KOPT-K1 (cell line): ENCODE data around the gene TEX51.

Source experiments
- H3K27ac ChIP-seq: fragments of 200-600 bp; sonication (generic); 2 replicates; pipeline ENCODE4 v1.5.1; 2016; ENCODE audit warnings: antibody characterized with exemption, mild to moderate bottlenecking, low read depth, low read length; ENCODE audit not compliant: poor library complexity, severe bottlenecking
- H3K36me3 ChIP-seq: fragments of 200-600 bp; sonication (generic); 2 replicates; pipeline ENCODE4 v1.5.1; 2017; ENCODE audit warnings: antibody characterized with exemption, mild to moderate bottlenecking, low read length, moderate library complexity; ENCODE audit not compliant: insufficient read depth
- H3K9me3 ChIP-seq: fragments of 200-600 bp; sonication (generic); 2 replicates; pipeline ENCODE4 v1.5.1; 2017; ENCODE audit warnings: antibody characterized with exemption, low read length, mild to moderate bottlenecking; ENCODE audit not compliant: insufficient read depth, poor library complexity, severe bottlenecking

Gene TEX51

DNA sequence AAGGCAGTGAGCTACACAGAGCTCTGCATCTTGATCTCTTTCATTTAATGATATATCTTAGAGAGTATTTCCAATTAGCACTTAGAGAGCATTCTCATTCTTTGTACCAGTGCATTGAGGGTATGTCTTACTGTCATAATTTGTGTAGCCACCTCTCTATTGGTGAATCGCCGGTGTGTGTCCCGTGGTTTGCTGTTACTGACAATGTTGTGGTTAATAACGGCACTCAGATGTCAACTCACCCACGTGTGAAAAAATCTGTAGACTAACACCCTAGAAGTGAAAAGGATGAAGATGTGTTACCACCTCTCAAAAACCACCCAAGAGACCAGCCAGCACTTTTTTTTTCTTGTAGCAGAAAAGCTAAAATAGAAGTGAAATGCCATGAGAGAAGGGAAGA lies 37.1 kb downstream of the TEX51 start:
- Histone ChIP-seq H3K27ac (no peak overlapping the region), H3K9me3 (no peaks in the 10 kb centered on the region), H3K36me3 (no peaks in the 10 kb centered on the region)

DNA sequence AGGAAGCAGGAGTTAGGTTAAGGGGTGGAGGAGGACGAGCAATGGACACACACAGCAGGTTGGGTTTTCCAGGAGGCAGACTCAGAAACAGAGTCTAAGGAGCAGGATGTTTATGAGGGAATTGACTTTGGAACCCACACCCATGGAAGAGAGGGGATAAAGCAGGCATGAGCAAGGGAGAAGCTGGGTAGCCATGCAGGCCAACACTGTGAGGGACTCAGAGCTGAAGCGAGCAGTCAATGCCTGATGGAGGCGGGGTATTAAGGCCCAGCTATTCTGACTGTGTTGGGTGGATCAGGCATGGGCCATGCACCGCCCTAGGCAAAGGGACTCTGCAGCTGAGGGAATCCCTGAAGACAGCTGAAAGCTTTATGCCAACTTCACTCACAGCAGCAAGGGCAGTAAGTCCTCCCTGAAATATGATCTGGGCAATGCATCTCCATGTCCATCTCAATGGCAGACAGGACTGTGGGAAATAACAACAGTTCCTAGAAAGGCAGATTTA lies 37.6 kb downstream of the TEX51 start:
- no peak overlapping the region for H3K27ac ChIP-seq

DNA sequence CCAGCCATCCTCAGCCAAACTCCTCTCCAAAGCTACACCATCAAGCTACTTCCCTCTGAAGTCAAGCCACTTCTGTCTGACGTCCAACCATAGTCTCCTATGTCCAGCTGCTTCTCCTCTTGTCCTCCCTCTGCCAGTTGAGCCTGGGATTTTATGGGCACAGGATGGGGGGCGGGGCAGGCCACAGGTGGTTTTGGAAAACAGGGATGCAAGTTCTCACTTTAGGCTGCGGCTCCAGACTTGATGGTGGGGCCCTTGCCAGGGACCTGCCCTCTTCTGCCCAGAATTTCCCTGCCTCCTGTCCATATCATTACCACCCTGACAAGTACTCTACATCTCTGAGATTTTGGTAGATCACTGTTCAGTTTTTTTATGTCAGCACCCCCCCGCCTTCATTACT lies 41.6 kb downstream of the TEX51 start:
- Histone ChIP-seq H3K36me3 (no peaks in the 10 kb centered on the region), H3K27ac (no peak overlapping the region), H3K9me3 (peaks cover 14% of the 10 kb centered on the region)

More for the DNA sequence above, 37.6 kb downstream of the TEX51 start:
- no peaks in the 10 kb centered on the region for H3K9me3 ChIP-seq
- no peaks in the 10 kb centered on the region for H3K36me3 ChIP-seq

GRCh38 chr2:126942427-126943203 lies 43.9 kb downstream of the TEX51 start:
- H3K27ac ChIP-seq: no peak overlapping the region
- H3K36me3 ChIP-seq: no peaks in the 10 kb centered on the region
- H3K9me3 ChIP-seq: peaks cover 14% of the 10 kb centered on the region

DNA sequence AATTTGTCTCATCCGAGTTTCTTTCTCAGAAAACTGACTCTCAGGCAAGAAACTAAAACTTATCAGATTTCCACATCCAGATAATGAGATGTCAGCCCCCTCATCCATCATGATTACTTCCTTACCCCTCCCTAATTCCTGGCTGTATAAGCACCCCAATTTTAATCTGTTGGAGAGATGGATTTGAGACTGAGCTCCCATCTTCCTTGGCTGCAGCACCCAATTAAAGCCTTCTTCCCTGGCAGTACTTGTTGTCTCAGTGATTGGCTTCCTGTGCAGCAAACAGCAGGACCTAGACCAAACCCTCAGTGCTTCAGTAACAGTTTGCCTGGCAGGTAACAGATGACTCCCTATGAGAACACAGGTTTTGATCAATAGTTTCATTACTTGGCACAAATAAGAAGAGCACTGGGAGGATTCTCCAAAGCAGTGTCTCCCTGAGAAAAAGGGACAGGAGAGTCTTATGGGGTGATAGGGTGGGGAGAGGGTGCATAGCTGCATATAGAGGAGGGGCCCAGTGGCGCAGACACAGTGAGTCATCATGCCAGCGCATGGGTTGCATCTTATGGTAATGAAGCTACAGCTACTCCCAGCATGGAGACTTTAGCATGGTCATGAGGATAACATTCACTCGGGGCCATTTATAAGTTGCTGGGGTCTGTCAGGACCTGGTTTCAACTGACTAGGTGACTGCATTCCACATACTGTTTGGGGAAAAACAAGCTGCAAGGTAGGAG lies 45.1 kb downstream of the TEX51 start:
- peaks cover 14% of the 10 kb centered on the region for H3K9me3 ChIP-seq

GRCh38 chr2:126945118-126945517 lies 46.4 kb downstream of the TEX51 start:
- Histone ChIP-seq H3K9me3 (peaks cover 14% of the 10 kb centered on the region), H3K27ac (no peak overlapping the region), H3K36me3 (no peaks in the 10 kb centered on the region)

More for the DNA sequence above, 45.1 kb downstream of the TEX51 start:
- H3K27ac ChIP-seq: no peak overlapping the region
- H3K36me3 ChIP-seq: no peaks in the 10 kb centered on the region

DNA sequence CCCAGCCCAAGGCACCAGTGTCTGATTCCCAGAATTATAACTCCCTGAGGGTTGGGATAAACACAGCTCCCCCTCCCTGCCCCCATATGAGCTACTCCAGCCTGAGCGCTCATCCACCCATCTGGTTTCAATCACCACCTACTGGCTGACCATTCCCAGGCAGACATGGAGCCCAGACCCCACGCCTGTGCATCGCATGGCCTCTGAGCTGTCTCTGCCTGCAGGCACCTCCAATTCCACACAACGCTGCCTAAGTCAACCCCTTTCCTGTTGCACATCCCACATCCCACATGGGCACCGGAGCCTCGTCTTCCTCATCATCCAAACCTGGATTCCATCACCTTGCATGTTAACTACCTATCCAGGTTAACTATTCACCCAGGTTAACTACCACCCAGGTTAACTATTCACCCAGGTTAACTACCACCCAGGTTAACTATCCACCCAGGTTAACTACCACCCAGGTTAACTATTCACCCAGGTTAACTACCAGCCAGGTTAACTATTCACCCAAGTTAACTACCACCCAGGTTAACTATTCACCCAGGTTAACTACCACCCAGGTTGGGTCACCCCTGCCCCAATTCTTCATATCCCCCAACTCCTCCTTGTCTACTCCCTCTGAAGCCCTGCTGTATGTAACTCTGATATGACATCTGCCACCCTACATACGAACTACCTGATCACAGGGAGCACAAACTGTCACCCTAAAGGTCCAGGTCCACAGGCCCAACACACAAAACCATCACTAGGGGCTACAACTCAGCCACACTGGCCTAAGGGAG lies 47.8 kb downstream of the TEX51 start:
- Histone ChIP-seq H3K9me3 (peaks cover 14% of the 10 kb centered on the region), H3K27ac (no peak overlapping the region), H3K36me3 (no peaks in the 10 kb centered on the region)

GRCh38 chr2:126947103-126947429 lies 48.4 kb downstream of the TEX51 start:
- H3K36me3 ChIP-seq: no peaks in the 10 kb centered on the region
- H3K27ac ChIP-seq: no peak overlapping the region
- peaks cover 14% of the 10 kb centered on the region for H3K9me3 ChIP-seq

GRCh38 chr2:126949775-126950174 lies 51.1 kb downstream of the TEX51 start:
- H3K27ac ChIP-seq: no peak overlapping the region
- no peaks in the 10 kb centered on the region for H3K36me3 ChIP-seq
- peaks cover 3% of the 10 kb centered on the region for H3K9me3 ChIP-seq

DNA sequence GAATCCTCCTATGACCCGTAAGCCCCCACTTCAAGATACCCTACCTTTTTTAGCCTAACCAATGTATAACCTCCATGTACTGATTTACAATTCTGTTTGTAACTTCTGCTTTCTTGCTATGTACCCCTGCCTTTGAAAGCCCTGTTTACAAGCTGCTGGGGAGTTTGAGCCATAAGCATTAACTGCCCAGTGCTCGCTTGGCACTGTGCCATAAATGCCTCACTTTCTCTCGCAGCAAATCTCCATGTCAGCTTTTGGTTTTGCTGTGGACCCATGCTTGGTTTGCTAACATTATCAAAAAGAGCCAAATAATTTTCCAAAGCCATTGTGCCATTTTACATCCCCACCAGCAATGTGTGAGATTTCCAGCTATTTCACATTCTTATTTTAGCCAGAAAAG lies 51.8 kb downstream of the TEX51 start:
- Histone ChIP-seq H3K27ac (no peak overlapping the region), H3K36me3 (no peaks in the 10 kb centered on the region)

More for the DNA sequence above, 51.8 kb downstream of the TEX51 start:
- peaks cover 3% of the 10 kb centered on the region for H3K9me3 ChIP-seq
